ENCODE results near the gene ACTBL2.

DNA sequence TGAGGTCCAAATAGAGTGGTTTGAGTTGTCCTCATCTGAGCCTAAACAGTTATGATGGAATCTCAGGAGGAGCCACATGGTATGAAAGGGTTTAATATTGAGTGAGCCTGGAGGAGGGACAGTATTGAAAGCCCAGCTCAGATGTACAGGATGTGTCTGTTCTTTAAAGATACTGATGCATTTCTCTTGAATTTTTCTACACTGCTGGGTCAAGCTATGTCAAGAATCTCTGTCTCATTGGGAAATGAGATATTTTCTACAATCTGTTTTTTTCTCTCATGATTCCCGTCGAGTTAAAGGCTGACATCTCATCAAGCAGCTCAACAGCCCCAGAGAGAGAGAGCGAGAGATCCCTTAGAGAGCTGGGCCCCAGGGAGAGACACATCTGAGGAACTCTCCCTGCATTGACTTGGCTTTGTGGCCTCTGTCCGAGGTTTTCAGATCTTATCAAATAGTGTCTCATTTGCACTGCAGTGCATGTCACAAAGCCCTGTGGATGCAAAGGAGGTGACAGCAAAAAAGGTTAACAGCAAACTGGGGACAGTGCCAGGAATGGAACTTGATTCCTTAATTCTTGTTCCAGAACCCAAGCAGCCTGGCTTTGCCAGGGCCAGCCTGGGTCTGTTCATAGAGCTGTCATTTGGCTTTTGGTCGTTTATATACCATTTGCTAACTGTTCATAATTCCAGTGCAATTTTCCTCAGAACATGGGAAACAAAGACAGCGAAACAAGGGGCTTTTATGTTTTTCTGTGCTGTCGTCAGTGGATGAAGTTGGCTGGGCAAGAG is 19.0 kb upstream of the ACTBL2 start:
- no peak for TF ChIP-seq POLR2A (IDR thresholded peaks at IDR 0.05)
- TF ChIP-seq, protein P1, sequence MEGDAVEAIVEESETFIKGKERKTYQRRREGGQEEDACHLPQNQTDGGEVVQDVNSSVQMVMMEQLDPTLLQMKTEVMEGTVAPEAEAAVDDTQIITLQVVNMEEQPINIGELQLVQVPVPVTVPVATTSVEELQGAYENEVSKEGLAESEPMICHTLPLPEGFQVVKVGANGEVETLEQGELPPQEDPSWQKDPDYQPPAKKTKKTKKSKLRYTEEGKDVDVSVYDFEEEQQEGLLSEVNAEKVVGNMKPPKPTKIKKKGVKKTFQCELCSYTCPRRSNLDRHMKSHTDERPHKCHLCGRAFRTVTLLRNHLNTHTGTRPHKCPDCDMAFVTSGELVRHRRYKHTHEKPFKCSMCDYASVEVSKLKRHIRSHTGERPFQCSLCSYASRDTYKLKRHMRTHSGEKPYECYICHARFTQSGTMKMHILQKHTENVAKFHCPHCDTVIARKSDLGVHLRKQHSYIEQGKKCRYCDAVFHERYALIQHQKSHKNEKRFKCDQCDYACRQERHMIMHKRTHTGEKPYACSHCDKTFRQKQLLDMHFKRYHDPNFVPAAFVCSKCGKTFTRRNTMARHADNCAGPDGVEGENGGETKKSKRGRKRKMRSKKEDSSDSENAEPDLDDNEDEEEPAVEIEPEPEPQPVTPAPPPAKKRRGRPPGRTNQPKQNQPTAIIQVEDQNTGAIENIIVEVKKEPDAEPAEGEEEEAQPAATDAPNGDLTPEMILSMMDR (IDR thresholded peaks at IDR 0.05), result no peak
